OCI-LY3 (cell line): ENCODE results near the gene POLDIP2.

Experiments used
- CTCF ChIP-seq: fragments of 200-600, 300-600 bp; sonication (generic); IDR thresholded peaks from 2 replicates; pipeline ENCODE4 v1.5.1; 2014; ENCODE audit warnings: antibody characterized with exemption, low read length, low read depth
- EZH2phosphoT487 ChIP-seq: fragments of 200-600 bp; shearing (Covaris generic); IDR thresholded peaks from 2 replicates; pipeline ENCODE4 v1.6.1; 2018; ENCODE audit warnings: antibody characterized with exemption, mixed run types, low read depth

- TF ChIP-seq CTCF = no peak
- TF ChIP-seq EZH2phosphoT487 = no peak
These were observed 33.2 kb upstream of the POLDIP2 start for GRCh38 chr17:28390563-28390962.
